MM.1S (cell line): Measurements from ENCODE around the gene DALRD3.

Experiments used
- DNase-seq: peaks from one replicate; pipeline ENCODE4 v3.0.0-alpha.2; 2015
- H2AFZ ChIP-seq: fragments of 300-600 bp; sonication (generic); 2 replicates; pipeline ENCODE4 v1.6.0; 2016; ENCODE audit warnings: antibody characterized with exemption, low read length
- H3F3A ChIP-seq: fragments of 300-600 bp; sonication (generic); 2 replicates; pipeline ENCODE4 v1.6.1; 2016; ENCODE audit warnings: mild to moderate bottlenecking, antibody characterized with exemption, low read length, moderate library complexity, mixed read lengths; ENCODE audit not compliant: insufficient read depth
- H3K27ac ChIP-seq: fragments of 300-600 bp; sonication (generic); 2 replicates; pipeline ENCODE4 v1.5.1; 2016; ENCODE audit warnings: mild to moderate bottlenecking, low read length
- H3K27me3 ChIP-seq: fragments of 300-600 bp; sonication (generic); replicated peaks from 2 replicates; pipeline ENCODE4 v1.6.0; 2016; ENCODE audit warnings: low read length; ENCODE audit not compliant: insufficient read depth
- H3K36me3 ChIP-seq: fragments of 300-600 bp; sonication (generic); replicated peaks from 2 replicates; pipeline ENCODE4 v1.6.1; 2016; ENCODE audit warnings: mild to moderate bottlenecking, low read length, mixed read lengths; ENCODE audit not compliant: insufficient read depth
- H3K4me1 ChIP-seq: fragments of 300-600 bp; sonication (generic); 2 replicates; pipeline ENCODE4 v1.6.1; 2016; ENCODE audit warnings: low read length, mixed read lengths
- H3K4me2 ChIP-seq: fragments of 300-600 bp; sonication (generic); 2 replicates; pipeline ENCODE4 v1.6.0; 2016; ENCODE audit warnings: low read depth, low read length
- H3K4me3 ChIP-seq: fragments of 300-600 bp; sonication (generic); 2 replicates; pipeline ENCODE4 v1.5.1; 2016; ENCODE audit warnings: low read length, mixed read lengths
- H3K79me2 ChIP-seq: fragments of 300-600 bp; sonication (generic); 2 replicates; pipeline ENCODE4 v1.6.1; 2016; ENCODE audit warnings: mixed run types, low read length, mixed read lengths
- H3K9ac ChIP-seq: fragments of 300-600 bp; sonication (generic); 2 replicates; pipeline ENCODE4 v1.6.1; 2016; ENCODE audit warnings: low read length, mixed read lengths
- H3K9me2 ChIP-seq: fragments of 300-600 bp; sonication (generic); replicated peaks from 2 replicates; pipeline ENCODE4 v1.6.1; 2016; ENCODE audit warnings: mild to moderate bottlenecking, low read length, mixed read lengths; ENCODE audit not compliant: insufficient read depth
- H3K9me3 ChIP-seq: fragments of 300-600 bp; sonication (generic); replicated peaks from 2 replicates; pipeline ENCODE4 v1.6.1; 2016; ENCODE audit warnings: mild to moderate bottlenecking, low read length, mixed read lengths; ENCODE audit not compliant: insufficient read depth
- H4K20me1 ChIP-seq: fragments of 300-600 bp; sonication (generic); 2 replicates; pipeline ENCODE4 v1.6.1; 2016; ENCODE audit warnings: mild to moderate bottlenecking, low read length, moderate library complexity, mixed read lengths; ENCODE audit not compliant: insufficient read depth
- EZH2 ChIP-seq: fragments of 300-600 bp; sonication (generic); optimal IDR thresholded peaks from 2 replicates; pipeline ENCODE3; 2017; ENCODE audit warnings: low read depth, mild to moderate bottlenecking, antibody characterized with exemption, low read length, mixed read lengths
- EZH2phosphoT487 ChIP-seq: fragments of 300-600 bp; sonication (generic); IDR thresholded peaks from 2 replicates; pipeline ENCODE4 v1.6.1; 2018; ENCODE audit warnings: antibody characterized with exemption, low read length
- TF ChIP-seq, protein P1 (sequence below): fragments of 300-600 bp; sonication (generic); IDR thresholded peaks from 2 replicates; pipeline ENCODE4 v1.5.1; 2016; ENCODE audit warnings: antibody characterized with exemption, low read length, mixed read lengths

The DALRD3 gene

DNA sequence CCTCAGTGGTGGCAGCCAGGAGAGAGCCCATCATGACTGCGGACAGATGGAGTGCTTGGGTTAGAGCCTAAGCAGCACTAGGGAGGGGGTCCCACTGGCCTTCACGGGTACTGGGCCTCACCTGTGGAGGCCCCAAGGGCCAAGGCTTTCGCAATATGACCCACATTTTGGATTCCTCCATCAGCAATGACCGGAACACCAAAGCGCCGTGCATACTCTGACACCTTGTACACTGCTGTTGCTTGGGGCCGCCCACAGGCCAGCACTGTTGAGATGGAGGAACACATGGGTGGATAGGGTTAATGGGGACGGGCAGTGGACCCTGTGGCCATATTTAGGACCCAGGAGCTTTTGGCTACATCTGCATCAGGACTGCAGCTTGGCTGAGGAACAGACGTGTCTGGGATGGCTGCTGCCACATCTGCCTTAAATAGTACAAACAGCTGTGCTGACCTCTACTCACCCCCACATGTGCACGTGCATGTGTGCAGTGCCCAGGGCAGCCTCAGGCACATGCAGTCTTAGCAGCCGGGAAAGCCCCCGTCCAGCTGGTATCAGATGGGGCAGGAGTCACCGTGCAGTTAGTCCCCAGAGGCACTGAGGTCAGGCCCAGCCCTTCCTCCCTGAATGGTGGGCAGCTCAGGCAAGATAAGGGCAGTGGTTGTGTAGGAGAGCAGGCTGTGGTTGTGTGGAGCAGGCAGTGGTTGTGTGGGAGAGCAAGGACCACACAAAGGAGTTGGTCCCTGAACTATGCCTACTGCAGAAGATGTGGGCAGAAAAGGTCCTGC is 6.8 kb upstream of the DALRD3 start:
- no peaks in the 10 kb centered on the region for H4K20me1 ChIP-seq
- no peaks in the 10 kb centered on the region for H3K9me2 ChIP-seq
- no peak overlapping the region for H3K4me3 ChIP-seq
- peaks cover 52% of the 10 kb centered on the region for H3K4me1 ChIP-seq
- H3K36me3 ChIP-seq, result peaks cover 9% of the 10 kb centered on the region; the same call in 1 of the 2 replicates
- H3K9ac ChIP-seq, result no peak overlapping the region
- no peaks in the 10 kb centered on the region for H3K9me3 ChIP-seq
- peak; percentile 79 for DNase-seq
- peak overlapping the region; percentile 30; the same call in 1 of the 2 replicates for H3K27ac ChIP-seq
- H3F3A ChIP-seq, result peaks cover 73% of the 10 kb centered on the region
- H2AFZ ChIP-seq, result no peak overlapping the region
- peaks cover 80% of the 10 kb centered on the region for H3K79me2 ChIP-seq
- peak overlapping the region; percentile 19; the same call in 1 of the 2 replicates for H3K4me2 ChIP-seq
- no peaks in the 10 kb centered on the region for H3K27me3 ChIP-seq
- TF ChIP-seq EZH2phosphoT487, result no peak
- TF ChIP-seq, protein P1, sequence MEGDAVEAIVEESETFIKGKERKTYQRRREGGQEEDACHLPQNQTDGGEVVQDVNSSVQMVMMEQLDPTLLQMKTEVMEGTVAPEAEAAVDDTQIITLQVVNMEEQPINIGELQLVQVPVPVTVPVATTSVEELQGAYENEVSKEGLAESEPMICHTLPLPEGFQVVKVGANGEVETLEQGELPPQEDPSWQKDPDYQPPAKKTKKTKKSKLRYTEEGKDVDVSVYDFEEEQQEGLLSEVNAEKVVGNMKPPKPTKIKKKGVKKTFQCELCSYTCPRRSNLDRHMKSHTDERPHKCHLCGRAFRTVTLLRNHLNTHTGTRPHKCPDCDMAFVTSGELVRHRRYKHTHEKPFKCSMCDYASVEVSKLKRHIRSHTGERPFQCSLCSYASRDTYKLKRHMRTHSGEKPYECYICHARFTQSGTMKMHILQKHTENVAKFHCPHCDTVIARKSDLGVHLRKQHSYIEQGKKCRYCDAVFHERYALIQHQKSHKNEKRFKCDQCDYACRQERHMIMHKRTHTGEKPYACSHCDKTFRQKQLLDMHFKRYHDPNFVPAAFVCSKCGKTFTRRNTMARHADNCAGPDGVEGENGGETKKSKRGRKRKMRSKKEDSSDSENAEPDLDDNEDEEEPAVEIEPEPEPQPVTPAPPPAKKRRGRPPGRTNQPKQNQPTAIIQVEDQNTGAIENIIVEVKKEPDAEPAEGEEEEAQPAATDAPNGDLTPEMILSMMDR, result no peak
- no peak for TF ChIP-seq EZH2

DNA sequence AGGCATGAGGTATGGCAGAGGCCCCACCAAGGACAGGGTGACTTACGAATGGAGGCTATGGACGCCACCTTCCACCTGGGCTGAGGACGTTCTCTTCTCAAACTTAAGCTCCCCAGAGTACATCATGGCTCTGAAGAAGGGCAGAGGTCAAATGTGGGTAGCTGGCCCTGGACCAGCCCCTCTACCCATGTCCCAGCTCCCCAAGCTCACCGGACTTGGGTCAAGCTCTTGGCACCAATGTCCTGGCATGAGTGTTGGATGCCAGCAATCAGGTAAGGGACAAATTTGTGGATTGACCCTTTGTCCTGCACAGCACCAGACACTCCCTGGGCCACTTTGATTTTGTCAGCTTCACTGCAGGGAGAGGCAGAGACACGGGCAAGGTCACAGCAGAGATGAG is 6.1 kb upstream of the DALRD3 start:
- TF ChIP-seq EZH2phosphoT487 (no peak), EZH2 (no peak)
- TF ChIP-seq, protein P1, result no peak
- Histone ChIP-seq H3K4me2 (peak overlapping the region; percentile 19; the same call in 1 of the 2 replicates), H3K27me3 (no peaks in the 10 kb centered on the region), H3K4me1 (peaks cover 59% of the 10 kb centered on the region), H3K4me3 (no peak overlapping the region), H4K20me1 (no peaks in the 10 kb centered on the region), H3K79me2 (peaks cover 88% of the 10 kb centered on the region), H3K9me2 (no peaks in the 10 kb centered on the region), H3K9ac (peak overlapping the region; percentile 1; the same call in 1 of the 2 replicates), H3F3A (peaks cover 74% of the 10 kb centered on the region), H2AFZ (no peak overlapping the region), H3K27ac (no peak overlapping the region), H3K36me3 (peaks cover 9% of the 10 kb centered on the region; the same call in 1 of the 2 replicates), H3K9me3 (no peaks in the 10 kb centered on the region)
- DNase-seq, result no peak

DNA sequence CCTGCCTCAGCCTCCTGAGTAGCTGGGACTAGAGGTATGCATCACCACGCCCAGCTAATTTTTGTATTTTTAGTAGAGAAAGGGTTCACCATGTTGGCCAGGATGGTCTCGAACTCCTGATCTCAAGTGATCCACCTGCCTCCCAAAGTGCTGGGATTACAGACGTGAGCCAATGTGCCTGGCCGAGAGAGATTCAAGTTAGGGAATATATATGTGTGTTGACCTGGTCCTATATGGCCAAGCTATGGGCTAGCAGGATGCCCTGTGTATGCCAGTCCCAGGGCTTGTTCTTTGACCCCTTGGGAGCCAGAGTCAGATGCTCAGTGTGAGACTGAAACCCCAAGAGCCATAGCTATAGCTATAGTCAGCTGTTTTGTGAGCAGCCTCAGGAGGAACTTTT is 5.4 kb upstream of the DALRD3 start:
- peaks cover 78% of the 10 kb centered on the region for H3F3A ChIP-seq
- H4K20me1 ChIP-seq, result no peaks in the 10 kb centered on the region
- H3K4me1 ChIP-seq, result peaks cover 59% of the 10 kb centered on the region

More for the DNA sequence above, 5.4 kb upstream of the DALRD3 start:
- H3K36me3 ChIP-seq, result peaks cover 9% of the 10 kb centered on the region; the same call in 1 of the 2 replicates
- no peaks in the 10 kb centered on the region for H3K9me3 ChIP-seq
- no peaks in the 10 kb centered on the region for H3K9me2 ChIP-seq
- no peak overlapping the region for H3K27ac ChIP-seq
- H2AFZ ChIP-seq, result no peak overlapping the region
- no peak for TF ChIP-seq EZH2
- TF ChIP-seq EZH2phosphoT487, result no peak
- TF ChIP-seq, protein P1, result no peak
- H3K27me3 ChIP-seq, result no peaks in the 10 kb centered on the region
- peaks cover 84% of the 10 kb centered on the region for H3K79me2 ChIP-seq
- no peak overlapping the region for H3K4me2 ChIP-seq
- no peak for DNase-seq
- no peak overlapping the region for H3K4me3 ChIP-seq
- 0 out of 2 replicates have a peak overlapping the region, but pooled peaks have one; percentile 1 for H3K9ac ChIP-seq
